ENCODE data around the gene ANTXRL.

GRCh38 chr10:46297406-46298204 is 10.8 kb downstream of the ANTXRL start:
- no peak for TF ChIP-seq CTCF (IDR thresholded peaks at IDR 0.05)
- no peak for TF ChIP-seq POLR2A (IDR thresholded peaks at IDR 0.05)

Measured in esophagus squamous epithelium (tissue), 4 donors.